ENCODE measurements around the gene DST. TPM values are rescaled to one million over a fixed set of nuclear protein-coding genes. Genes with fewer than 3 reads are reported as not detected.

The DST gene
- total and polyA plus RNA-seq, 2 of the 4 experiments (the other 2 are of a cell fraction): 97.7 to 452 TPM

DNA sequence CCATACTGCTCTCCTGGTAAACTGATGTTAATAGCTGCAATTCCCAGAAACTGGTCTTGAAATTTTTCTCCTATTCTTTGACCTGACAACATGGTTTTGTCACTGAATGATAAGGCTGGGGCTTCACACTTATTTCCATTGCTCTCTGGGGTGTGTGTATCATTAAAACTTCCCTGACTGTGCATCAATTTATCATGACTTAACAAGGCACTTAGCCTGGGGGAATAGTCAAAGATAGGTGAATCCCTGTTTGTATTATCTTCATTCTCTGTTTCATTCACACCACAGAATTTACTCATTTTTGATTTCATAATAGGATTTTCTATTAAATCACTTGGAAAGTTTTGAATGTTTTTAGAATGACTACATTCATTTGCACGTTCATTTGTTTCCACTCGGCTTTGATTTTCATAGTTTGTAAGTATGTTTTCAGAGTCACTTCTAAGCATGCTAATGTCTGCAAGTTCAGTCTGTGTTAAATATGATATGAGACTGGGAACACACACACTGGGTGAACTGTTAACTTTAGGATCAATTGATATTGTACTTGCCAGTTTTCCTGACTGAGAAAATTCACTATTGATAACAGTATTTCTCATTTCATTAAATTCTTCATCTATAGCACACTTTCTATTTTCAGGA is 35.5 kb downstream of the DST start:
- H4K91ac ChIP-seq (ENCODE audit: insufficient read depth, low read depth, low read length): no peak overlapping the region
- H3K9ac ChIP-seq (ENCODE audit: low read depth, low read length): no peak overlapping the region
- H3K4me1 ChIP-seq (ENCODE audit: control insufficient read depth, insufficient read depth, low read length): no peaks in the 10 kb centered on the region
- ChIA-PET POLR2A (ENCODE audit: unreplicated experiment) (no interaction called here), CTCF (interaction anchor here (0.9 kb wide), 1 partner anchor 192 kb away, joined by 3 read pairs; no protein-coding TSS in a partner anchor)
- H3K4ac ChIP-seq (ENCODE audit: low read depth, low read length): no peak overlapping the region
- no peak overlapping the region for H3K27ac ChIP-seq (ENCODE audit: insufficient read depth, low read length)
- no peak overlapping the region for H3K4me2 ChIP-seq (ENCODE audit: low read depth, low read length)
- no peak overlapping the region for H4K5ac ChIP-seq (ENCODE audit: low read depth, low read length)
- dilution Hi-C loops (cut with HindIII; ENCODE audit: low sequenced_read_pairs, unreplicated experiment) (no loop called here), in situ Hi-C loops (cut with MboI; ENCODE audit: low sequenced_read_pairs) (no loop called here), intact Hi-C loops (cut with micrococcal nuclease) (no loop called here)
- no peak for ATAC-seq (ENCODE audit: low read depth)
- no peak overlapping the region for H2AFZ ChIP-seq (replicated peaks; ENCODE audit: low read length, poor library complexity)
- no peaks in the 10 kb centered on the region; the same call in 1 of the 2 replicates for H4K20me1 ChIP-seq (ENCODE audit: insufficient read depth, low read length)
- H3K56ac ChIP-seq (ENCODE audit: extremely low read depth, insufficient read depth, low read length): no peak overlapping the region
- H3K9me1 ChIP-seq (ENCODE audit: insufficient read depth, low read length): no peaks in the 10 kb centered on the region; the same call in 1 of the 2 replicates
- no peak overlapping the region for H2AK9ac ChIP-seq (replicated peaks; ENCODE audit: low read depth, low read length, poor library complexity)
- H2AK5ac ChIP-seq (ENCODE audit: low read depth, low read length): no peak overlapping the region
- H3K36me3 ChIP-seq (ENCODE audit: control insufficient read depth, insufficient read depth, low read length): peaks cover 27% of the 10 kb centered on the region
- H3K79me1 ChIP-seq (ENCODE audit: low read depth in 1 of 2, low read length in 2 of 2): peaks cover 5 to 16% of the 10 kb centered on the region in 2 experiments; a peak in 3 of 4 replicates
- H2BK120ac ChIP-seq (ENCODE audit: low read depth, low read length): no peak overlapping the region
- H3K9me3 ChIP-seq (ENCODE audit: control insufficient read depth, insufficient read depth, low read length): no peaks in the 10 kb centered on the region
- H3K14ac ChIP-seq (replicated peaks; ENCODE audit: low read depth, low read length): no peak overlapping the region
- WGBS, 2 experiments (ENCODE audit: extremely low coverage in 2 of 2, insufficient read length in 1 of 2): no CpG with 5 or more reads among the region's 2 CpGs
- no peaks in the 10 kb centered on the region for H3K27me3 ChIP-seq (ENCODE audit: control insufficient read depth, insufficient read depth, low read length)
- no peak overlapping the region for H2BK20ac ChIP-seq (ENCODE audit: low read depth, low read length)
- DNase-seq: no peak
- H2BK5ac ChIP-seq (ENCODE audit: low read depth, low read length, poor library complexity, severe bottlenecking): no peak overlapping the region
- no peak for TF ChIP-seq MAZ (IDR thresholded peaks at IDR 0.05; ENCODE audit: borderline replicate concordance, low read depth, low read length)
- no peak for TF ChIP-seq MAFK (IDR thresholded peaks at IDR 0.05; ENCODE audit: low read depth, low read length)
- TF ChIP-seq, protein P1, sequence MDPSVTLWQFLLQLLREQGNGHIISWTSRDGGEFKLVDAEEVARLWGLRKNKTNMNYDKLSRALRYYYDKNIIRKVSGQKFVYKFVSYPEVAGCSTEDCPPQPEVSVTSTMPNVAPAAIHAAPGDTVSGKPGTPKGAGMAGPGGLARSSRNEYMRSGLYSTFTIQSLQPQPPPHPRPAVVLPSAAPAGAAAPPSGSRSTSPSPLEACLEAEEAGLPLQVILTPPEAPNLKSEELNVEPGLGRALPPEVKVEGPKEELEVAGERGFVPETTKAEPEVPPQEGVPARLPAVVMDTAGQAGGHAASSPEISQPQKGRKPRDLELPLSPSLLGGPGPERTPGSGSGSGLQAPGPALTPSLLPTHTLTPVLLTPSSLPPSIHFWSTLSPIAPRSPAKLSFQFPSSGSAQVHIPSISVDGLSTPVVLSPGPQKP (IDR thresholded peaks at IDR 0.05; ENCODE audit: borderline replicate concordance, low read depth, low read length): no peak
- TF ChIP-seq FOS (IDR thresholded peaks at IDR 0.05; ENCODE audit: low read depth, low read length): no peak
- no peak for TF ChIP-seq POLR2A (IDR thresholded peaks at IDR 0.05; ENCODE audit: low read depth, low read length)
- TF ChIP-seq RCOR1 (IDR thresholded peaks at IDR 0.05; ENCODE audit: insufficient replicate concordance, low read length): no peak
- H3K18ac ChIP-seq (ENCODE audit: low read depth, low read length): no peak overlapping the region
- H4K8ac ChIP-seq (ENCODE audit: low read depth in 2 of 2, low read length in 2 of 2): no peak overlapping the region
- BruUV-seq (replicated peaks): no TSS peak
- no peak overlapping the region for H2BK15ac ChIP-seq (ENCODE audit: low read depth, low read length)
- H3K23ac ChIP-seq (ENCODE audit: low read depth, low read length): no peak overlapping the region
- no peak overlapping the region for H3K4me3 ChIP-seq (ENCODE audit: insufficient read depth, low read depth, low read length)
